Fibroblast of lung (primary cell): ENCODE data around the gene UST.

Source experiments
- EZH2 ChIP-seq: IDR thresholded peaks from 2 replicates; pipeline ENCODE4 v1.5.1; 2012; ENCODE audit warnings: low read length, control low read depth, mild to moderate bottlenecking; ENCODE audit errors: missing control alignments
- TF ChIP-seq, protein P1 (sequence below), 2 donors: IDR thresholded peaks in 1 of 2; conservative IDR thresholded peaks in 1 of 2; 1 replicate in 1 of 2; 2 replicates in 1 of 2; pipeline ENCODE4 v1.5.1; 2011 to 2012; ENCODE audit warnings: low read length in 2 of 2, control low read depth in 1 of 2, inconsistent platforms in 1 of 2, low read depth in 1 of 2, mild to moderate bottlenecking in 1 of 2

- no peak for TF ChIP-seq EZH2
- TF ChIP-seq, protein P1, sequence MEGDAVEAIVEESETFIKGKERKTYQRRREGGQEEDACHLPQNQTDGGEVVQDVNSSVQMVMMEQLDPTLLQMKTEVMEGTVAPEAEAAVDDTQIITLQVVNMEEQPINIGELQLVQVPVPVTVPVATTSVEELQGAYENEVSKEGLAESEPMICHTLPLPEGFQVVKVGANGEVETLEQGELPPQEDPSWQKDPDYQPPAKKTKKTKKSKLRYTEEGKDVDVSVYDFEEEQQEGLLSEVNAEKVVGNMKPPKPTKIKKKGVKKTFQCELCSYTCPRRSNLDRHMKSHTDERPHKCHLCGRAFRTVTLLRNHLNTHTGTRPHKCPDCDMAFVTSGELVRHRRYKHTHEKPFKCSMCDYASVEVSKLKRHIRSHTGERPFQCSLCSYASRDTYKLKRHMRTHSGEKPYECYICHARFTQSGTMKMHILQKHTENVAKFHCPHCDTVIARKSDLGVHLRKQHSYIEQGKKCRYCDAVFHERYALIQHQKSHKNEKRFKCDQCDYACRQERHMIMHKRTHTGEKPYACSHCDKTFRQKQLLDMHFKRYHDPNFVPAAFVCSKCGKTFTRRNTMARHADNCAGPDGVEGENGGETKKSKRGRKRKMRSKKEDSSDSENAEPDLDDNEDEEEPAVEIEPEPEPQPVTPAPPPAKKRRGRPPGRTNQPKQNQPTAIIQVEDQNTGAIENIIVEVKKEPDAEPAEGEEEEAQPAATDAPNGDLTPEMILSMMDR (conservative IDR thresholded peaks at IDR 0.05 in 1 of 2, IDR thresholded peaks at IDR 0.05 in 1 of 2; ENCODE audit: low read depth in 1 of 2, low read length in 2 of 2) = no peak
Measured at GRCh38 chr6:149050160-149050559, 303.3 kb downstream of the UST start.
